ENCODE measurements around the gene FARP2. TPM values are rescaled to one million over a fixed set of nuclear protein-coding genes. Genes with fewer than 3 reads are reported as not detected.

The FARP2 gene
- total RNA-seq, 1 donor from 2014 or later, result 31.8 TPM

DNA sequence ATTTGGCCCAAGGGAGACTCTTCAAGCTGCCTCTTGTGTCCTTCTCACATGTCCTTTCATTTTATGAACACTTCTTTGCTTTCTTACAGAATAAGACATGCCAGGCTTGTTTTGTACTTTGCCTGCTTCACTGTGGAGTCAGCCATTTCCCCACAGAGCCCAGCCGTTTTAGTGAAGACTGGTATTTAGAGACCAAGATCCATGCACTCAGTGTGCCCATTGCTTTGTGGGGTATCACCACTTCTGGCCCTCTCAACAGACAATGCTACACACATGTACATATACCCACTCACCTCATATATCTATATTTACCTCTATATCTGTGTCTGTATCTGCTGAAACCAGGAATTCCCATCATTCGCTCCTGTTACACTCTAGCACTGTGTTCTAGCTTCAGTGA lies 74.1 kb downstream of the FARP2 start:
- TF ChIP-seq, protein P1, sequence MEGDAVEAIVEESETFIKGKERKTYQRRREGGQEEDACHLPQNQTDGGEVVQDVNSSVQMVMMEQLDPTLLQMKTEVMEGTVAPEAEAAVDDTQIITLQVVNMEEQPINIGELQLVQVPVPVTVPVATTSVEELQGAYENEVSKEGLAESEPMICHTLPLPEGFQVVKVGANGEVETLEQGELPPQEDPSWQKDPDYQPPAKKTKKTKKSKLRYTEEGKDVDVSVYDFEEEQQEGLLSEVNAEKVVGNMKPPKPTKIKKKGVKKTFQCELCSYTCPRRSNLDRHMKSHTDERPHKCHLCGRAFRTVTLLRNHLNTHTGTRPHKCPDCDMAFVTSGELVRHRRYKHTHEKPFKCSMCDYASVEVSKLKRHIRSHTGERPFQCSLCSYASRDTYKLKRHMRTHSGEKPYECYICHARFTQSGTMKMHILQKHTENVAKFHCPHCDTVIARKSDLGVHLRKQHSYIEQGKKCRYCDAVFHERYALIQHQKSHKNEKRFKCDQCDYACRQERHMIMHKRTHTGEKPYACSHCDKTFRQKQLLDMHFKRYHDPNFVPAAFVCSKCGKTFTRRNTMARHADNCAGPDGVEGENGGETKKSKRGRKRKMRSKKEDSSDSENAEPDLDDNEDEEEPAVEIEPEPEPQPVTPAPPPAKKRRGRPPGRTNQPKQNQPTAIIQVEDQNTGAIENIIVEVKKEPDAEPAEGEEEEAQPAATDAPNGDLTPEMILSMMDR (IDR thresholded peaks at IDR 0.05; ENCODE audit: insufficient read depth, low read length, poor library complexity, severe bottlenecking), result no peak
- Histone ChIP-seq H3K36me3 (ENCODE audit: control insufficient read depth, insufficient read depth, low read length) (peaks cover 1% of the 10 kb centered on the region), H3K27me3 (ENCODE audit: control insufficient read depth, insufficient read depth, low read length) (no peaks in the 10 kb centered on the region), H3K4me3 (ENCODE audit: low read depth, low read length) (no peak overlapping the region)
- no peak for DNase-seq (ENCODE audit: low read depth)

DNA sequence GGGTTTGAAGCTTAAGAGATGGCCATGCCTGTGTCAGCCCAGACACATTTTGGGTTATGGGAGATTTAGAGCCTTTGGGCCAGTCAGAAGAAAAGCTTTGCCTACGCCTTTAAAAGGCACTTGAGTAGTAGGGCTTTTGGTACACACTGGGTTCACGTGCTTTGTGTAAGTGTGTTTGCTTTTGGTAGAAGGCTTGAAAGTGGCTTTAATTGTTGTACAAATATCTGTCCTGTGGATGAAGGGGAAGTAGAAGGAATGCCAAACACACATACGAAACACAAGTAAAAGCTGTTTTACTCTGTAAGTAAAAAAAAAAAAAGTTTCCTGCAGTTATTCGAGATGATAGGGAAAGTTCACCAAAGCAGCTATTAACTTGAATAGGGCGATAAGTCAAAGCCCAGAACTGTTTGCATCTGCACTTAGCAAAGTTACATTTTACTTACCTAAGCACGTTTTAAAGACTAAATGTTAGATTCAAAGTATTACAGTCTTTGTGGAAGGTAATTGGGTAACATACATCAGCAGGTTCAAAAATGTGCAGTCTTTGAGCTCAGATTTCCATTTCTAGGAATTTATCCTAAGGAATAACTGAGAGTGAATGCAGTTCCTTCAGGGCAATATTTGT lies 76.9 kb downstream of the FARP2 start:
- H3K36me3 ChIP-seq (ENCODE audit: control insufficient read depth, insufficient read depth, low read length), result peaks cover 1% of the 10 kb centered on the region
- no peak overlapping the region for H3K4me3 ChIP-seq (ENCODE audit: low read depth, low read length)
- TF ChIP-seq, protein P1 (IDR thresholded peaks at IDR 0.05; ENCODE audit: insufficient read depth, low read length, poor library complexity, severe bottlenecking), result no peak
- no peaks in the 10 kb centered on the region for H3K27me3 ChIP-seq (ENCODE audit: control insufficient read depth, insufficient read depth, low read length)
- DNase-seq (ENCODE audit: low read depth), result no peak

DNA sequence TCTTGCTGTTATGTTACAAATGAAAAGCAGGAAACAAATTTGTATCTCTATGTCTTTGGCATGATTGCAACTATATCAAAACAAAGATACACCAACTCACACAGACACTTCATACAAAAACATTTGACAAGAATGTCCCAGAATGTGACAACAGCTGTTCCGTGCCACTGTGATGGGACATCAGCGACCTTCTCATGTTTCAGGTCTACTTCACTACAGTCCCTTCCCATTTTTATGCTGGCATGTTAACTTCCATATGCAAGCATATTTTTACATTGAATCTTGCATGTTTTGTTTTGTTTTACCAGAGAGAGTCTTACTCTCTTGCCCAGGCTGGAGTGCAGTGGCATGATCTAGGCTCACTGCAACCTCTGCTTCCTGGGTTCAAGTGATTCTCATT lies 81.1 kb downstream of the FARP2 start:
- H3K27me3 ChIP-seq (ENCODE audit: control insufficient read depth, insufficient read depth, low read length), result no peaks in the 10 kb centered on the region
- DNase-seq (ENCODE audit: low read depth), result no peak

DNA sequence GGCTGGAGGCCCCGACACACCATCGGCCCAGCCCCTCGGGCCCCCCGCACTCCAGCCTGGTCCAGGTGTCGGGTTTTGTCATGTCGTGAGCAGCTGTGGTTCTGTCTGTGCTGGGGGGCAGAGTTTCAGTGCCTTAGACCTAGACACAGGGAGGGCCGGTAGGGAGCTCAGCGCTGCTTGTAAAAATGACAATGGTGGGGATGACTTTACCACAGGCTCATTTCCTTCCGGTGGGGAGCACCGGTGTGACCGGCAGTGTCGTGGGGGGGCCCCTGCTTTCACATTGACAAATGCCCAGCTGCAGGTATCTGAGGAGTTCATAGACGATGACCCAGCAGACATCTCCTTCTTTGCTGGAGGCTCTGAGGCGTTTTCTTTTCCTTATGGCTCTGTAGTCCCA lies 85.4 kb downstream of the FARP2 start:
- Histone ChIP-seq H3K36me3 (ENCODE audit: control insufficient read depth, insufficient read depth, low read length) (no peaks in the 10 kb centered on the region), H3K27me3 (ENCODE audit: control insufficient read depth, insufficient read depth, low read length) (no peaks in the 10 kb centered on the region), H3K4me3 (ENCODE audit: low read depth, low read length) (no peak overlapping the region)
- TF ChIP-seq, protein P1 (IDR thresholded peaks at IDR 0.05; ENCODE audit: insufficient read depth, low read length, poor library complexity, severe bottlenecking), result no peak
- no peak for DNase-seq (ENCODE audit: low read depth)

More for the DNA sequence above, 81.1 kb downstream of the FARP2 start:
- H3K36me3 ChIP-seq (ENCODE audit: control insufficient read depth, insufficient read depth, low read length), result peaks cover 1% of the 10 kb centered on the region
- H3K4me3 ChIP-seq (ENCODE audit: low read depth, low read length), result no peak overlapping the region
- TF ChIP-seq, protein P1 (IDR thresholded peaks at IDR 0.05; ENCODE audit: insufficient read depth, low read length, poor library complexity, severe bottlenecking), result no peak

DNA sequence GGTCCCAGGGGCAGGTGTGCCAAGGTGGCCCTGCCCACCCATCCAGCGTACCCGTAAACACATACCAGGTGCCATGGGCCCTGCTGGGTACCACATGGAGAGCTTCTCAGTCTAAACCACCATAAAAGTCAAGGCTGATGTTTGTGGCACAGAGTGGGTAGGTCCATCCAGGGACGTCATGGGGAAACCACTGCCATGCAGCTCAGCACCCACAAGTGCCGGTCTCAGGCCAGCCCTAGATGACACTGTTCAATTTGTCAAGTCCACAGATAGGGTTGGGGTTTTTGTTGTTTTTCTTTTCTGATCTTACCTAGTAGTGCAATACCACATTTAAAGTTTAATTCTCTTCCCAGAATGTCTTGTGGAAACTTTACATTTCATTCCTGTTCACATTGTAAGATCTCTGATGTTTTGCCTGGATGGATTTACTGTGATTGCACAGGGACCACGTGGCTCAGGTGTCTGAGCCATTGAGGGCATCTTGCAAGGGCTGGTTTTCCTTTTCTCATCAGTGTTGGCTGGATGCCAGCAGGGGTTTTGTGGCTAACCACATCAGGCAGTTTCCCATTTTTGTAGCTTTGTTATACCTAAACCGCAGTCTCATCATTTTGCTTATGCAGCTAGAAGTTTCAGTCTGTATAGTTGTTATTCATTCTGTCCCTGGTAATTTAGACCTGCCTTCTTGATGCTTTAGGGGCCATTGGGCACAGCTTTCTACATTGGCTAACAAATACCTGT lies 87.6 kb downstream of the FARP2 start:
- TF ChIP-seq, protein P1 (IDR thresholded peaks at IDR 0.05; ENCODE audit: insufficient read depth, low read length, poor library complexity, severe bottlenecking), result no peak
- no peaks in the 10 kb centered on the region for H3K36me3 ChIP-seq (ENCODE audit: control insufficient read depth, insufficient read depth, low read length)
- no peaks in the 10 kb centered on the region for H3K27me3 ChIP-seq (ENCODE audit: control insufficient read depth, insufficient read depth, low read length)
- peak; percentile 61 for DNase-seq (ENCODE audit: low read depth)
- H3K4me3 ChIP-seq (ENCODE audit: low read depth, low read length), result no peak overlapping the region

All from kidney epithelial cell (primary cell).